CD4-positive, alpha-beta T cell treated with Interleukin-1 beta for 1 hour (primary cell): ENCODE measurements around the gene CCDC43.
A peak's percentile ranks its signal among the peaks of the same experiment; 100 is the strongest.
"Not testable (repeated sequence)": the region's sequence is repeated elsewhere in the genome, so short reads cannot be mapped to it uniquely, and the experiment has no call there.

ENCODE experiments used
- DNase-seq, 2 donors: peaks; one replicate each; pipeline ENCODE4 v3.0.0-alpha.2; 2020 to 2022

The CCDC43 gene

GRCh38 chr17:44689477-44690217, at the start of gene CCDC43:
TSS of gene CCDC43 (minus strand) at chr17:44689776. CDS start at chr17:44689753, 23 bp downstream.
- peak; percentile 92 for DNase-seq

GRCh38 chr17:44738214-44738906, 48.8 kb upstream of the CCDC43 start:
- no peak for DNase-seq

GRCh38 chr17:44736551-44737240, 47.1 kb upstream of the CCDC43 start:
- DNase-seq = no peak

DNA sequence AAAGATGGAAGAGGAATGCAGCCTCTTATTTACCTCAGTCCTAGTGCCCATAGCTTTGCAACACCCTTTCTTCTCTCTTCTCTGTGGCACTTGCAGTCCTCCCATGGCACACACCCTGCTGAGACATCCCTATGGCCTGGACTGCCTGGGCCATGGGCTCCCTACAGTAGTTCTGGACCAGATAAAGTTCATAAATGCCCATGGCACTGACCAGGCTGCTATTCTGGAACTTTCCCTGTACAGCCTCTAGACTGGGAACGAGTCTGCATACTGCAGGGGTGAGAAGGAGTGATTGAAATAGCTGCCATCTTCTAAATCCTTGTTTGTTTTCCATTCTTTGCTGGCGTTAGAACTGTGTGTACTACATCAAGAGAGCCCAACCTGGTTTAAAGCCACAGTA, 44.7 kb upstream of the CCDC43 start:
- DNase-seq = no peak

DNA sequence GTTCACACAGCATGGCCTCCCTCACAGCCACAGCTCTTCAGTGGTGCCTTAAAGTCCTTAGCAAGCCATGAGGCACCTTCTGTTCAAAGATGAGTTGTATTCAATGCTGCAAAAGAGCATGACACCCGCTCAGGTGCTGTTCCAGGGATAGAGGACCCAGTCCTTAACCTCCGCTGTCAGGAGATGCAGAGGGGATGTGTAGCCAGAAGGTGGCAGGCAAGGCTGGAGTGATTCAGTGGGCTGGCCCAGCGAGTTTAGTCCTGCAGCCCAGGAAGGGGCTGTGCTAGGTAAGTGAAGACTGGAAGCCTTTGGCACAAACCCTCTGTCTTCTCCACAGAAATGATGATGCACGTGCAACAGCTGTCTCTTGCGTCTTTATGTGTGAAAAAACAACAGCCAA, 44.2 kb upstream of the CCDC43 start:
- no peak for DNase-seq

GRCh38 chr17:44726121-44726520, 36.5 kb upstream of the CCDC43 start:
- DNase-seq = not testable (repeated sequence)

DNA sequence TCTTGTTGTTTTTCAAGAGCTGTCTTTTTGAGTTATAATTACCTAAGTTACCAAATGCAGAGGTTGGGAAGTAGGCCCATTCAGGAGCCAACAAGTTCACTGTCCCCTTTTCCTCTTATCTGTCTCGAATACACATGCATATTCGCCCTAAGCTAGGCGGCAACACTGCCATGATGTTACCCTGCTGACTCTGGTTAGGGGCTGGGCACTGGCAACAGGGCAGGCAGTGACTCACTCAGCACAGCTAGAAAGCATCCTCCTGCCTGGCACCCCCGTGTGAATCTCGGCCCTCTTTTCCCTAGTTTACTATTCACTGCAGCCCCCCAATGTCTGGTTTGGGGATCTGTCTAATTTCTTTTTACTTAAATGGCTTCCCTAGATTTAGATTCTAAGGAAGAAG, 32.7 kb upstream of the CCDC43 start:
- no peak for DNase-seq

DNA sequence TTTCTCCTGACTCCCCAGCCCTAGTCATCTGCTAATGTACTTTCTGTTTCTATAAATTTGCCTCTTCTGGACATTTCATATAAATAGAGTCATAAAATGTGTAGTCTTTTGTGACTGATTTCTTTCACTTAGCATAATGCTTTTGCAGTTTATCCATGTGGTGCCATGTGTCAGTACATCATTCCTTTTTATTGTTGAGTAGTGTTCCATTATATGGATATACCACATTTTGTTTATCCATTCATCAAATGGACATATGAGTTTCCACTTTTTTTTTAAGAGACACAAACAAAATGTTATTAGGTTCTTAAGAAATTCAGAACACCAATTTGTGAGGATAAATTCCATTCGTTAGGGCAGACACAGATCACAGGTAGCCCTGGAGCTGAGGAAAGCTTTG, 29.9 kb upstream of the CCDC43 start:
- DNase-seq = no peak

DNA sequence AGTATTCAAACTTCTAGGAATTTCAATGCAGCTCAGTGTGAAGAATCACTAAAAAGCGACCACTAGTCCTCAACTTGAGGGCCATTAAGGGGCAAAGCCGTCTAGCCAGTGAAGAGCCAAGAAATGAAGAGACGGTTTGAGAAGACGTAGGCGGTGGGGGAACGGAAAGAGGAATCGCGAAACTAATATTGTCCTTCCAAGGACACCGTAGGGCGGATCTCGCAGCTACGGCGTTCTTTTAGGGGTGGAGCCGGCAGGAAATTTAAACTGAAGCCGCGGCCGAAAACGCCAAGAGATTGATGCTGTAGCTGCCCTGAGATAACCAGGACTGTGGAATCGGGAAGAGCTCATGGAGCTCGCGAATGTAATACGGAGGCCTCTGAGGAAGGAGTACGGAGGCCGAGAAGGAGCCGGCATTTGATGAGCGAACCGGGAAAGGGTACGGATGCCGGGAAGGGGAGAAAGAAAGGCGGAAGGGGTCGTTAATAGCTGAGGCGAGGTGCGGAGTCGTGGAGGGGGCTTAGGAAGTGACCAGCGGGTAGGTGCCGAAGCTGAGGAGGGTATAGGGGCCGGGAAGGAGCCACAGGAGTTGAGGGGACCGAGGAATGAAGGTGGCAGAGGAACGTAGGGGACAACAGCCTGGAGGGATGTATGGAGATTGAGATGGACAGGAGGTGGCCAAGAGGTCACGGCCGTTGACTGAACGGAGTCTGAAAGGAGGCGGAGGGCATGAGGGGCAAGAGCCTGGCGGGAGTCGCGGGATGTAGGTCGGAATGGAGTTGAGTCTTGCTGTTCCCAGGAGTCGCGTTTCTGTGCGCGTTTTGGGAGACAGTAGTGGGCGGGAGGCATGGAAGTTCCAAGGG, 19.1 kb upstream of the CCDC43 start, which contains the start of gene DBF4B:
DBF4B (plus strand) TSS at position 265 of the 863 bp plus-strand sequence; CDS start at position 421, 156 bp downstream.
- DNase-seq = peak; percentile 84 to 89

- DNase-seq = no peak
These were observed 18.3 kb upstream of the CCDC43 start for GRCh38 chr17:44707755-44708400.

DNA sequence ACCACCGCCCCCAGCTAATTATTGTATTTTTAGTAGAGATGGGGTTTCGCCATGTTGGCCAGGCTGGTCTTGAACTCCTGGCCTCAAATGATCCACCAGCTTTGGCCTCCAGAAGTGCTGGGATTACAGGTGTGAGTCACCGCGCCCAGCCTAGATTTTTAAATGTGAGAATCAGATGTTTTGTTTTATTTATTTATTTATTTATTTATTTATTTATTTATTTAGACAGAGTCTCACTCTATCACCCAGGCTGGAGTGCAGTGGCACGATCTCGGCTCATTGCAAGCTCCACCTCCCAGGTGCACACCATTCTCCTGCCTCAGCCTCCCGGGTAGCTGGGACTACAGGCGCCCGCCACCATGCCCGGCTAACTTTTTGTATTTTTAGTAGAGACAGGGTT, 10.7 kb upstream of the CCDC43 start:
- DNase-seq = not testable (repeated sequence)

DNA sequence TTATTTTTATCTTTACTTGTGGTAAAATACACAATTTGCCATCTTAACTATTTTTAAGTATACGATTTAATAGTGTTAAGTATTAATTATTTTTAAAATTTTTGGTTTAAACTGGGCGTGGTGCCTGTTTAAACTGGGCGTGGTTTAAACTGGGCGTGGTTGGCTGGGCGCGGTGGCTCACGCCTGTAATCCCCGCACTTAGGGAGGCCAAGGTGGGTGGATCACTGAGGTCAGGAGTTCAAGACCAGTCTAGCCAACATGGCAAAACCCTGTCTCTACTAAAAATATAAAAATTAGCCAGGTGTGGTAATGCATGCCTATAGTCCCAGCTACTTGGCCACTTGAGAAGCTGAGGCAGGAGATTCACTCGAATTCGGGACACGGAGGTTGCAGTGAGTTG, 4.0 kb upstream of the CCDC43 start:
- DNase-seq = no peak

DNA sequence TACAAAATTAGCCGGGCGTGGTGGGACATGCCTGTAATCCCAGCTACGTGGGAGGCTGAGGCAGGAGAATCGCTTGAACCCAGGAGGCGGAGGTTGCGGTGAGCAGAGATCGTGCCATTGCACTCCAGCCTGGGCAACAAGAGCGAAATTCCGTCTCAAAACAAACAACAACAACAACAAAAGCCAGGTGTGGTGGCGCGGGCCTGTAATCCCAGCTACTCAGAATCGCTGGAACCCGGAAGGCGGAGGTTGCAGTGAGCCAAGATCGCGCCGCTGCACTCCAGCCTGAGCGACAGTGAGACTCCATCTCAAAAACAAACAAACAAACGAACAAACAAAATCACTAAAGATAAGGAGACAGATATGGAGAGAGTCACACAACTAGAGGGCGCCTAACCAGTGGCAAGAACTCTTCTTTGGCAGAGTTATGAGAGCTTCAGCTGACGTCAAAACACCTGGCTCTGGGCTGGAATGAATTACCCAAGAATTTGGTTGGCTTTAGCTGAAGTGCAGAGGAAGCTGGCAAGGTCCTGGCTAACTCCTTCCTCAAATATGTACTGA, 1.2 kb upstream of the CCDC43 start:
- DNase-seq = peak in 1 of 2 donors; percentile 15

DNA sequence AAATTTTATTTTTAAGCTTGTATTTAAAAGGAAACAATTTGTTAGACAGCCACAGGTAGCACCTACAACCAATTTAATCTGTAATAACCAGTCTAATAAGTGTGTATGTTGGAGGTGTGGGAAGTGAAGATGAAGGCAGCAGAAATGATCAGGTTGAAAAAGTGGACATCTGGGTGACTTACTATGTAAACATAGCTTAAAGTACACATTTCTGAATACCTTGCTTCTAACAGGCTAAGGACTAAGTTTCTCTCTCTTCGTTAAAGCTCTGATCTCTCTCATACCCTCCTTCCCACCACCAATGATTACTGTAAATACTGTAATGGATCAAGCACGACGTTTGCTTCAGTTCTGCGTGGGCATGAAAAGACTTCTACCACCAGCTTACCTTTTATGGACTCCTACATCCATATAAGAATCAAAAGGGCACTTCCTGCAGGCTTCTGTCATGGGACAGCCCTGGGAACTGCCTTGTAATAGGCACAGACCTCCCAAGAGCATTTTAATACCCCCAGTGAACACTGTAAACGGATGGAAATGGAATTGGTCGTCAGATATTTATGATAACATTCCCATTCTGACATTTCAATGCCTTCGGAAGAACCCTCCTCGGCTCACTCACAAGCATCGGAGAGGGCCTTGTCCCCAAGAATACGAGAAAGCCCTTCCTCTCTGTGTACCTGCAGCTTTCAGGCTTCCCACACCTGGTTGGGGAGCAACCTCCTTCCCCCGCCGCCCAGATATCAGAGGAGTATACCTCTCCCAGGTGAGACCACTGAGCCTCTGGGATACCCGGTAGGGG, 700 bp downstream of the CCDC43 start:
- no peak for DNase-seq

GRCh38 chr17:44688200-44688599, 1.4 kb downstream of the CCDC43 start:
- DNase-seq = no peak

GRCh38 chr17:44687756-44688155, 1.8 kb downstream of the CCDC43 start:
- DNase-seq = no peak

GRCh38 chr17:44683303-44683702, 6.3 kb downstream of the CCDC43 start:
- not testable (repeated sequence) for DNase-seq

DNA sequence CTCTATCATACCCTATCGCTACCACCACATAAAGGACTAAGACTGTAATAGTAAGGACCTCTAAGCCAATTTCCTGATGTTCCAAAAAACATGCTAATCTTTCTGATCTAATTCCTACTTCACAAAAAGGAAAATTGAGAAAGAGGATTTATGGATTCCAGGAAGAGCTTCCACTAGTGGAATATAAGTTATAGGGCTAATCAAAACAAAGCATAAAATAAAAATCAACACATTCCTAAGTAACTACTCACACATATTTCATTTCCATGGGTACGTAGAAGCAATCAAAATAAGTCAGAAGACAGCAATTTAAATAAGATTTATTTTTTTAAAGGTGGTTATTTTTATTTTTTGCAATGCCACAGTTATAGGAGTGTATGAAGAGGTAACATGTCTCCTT, 12.4 kb downstream of the CCDC43 start:
- DNase-seq = no peak

DNA sequence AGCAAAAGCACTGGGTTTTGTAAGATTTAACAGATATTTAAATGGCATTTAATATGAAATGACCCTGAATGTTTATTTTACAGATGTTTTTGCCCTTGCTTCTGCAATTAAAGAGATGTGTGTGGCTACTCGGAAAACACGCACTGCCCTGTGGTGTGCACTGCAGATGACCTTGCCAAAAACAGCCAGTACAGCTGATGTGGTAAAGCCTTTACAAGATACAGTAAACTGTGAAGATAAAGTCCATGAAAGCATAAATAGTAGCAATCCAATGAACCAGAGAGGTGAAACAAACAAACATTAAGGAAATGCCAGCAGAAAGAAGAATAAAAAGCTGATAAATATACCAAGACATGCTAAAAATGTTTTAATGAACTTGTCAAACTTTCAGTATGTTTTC, 15.7 kb downstream of the CCDC43 start:
- DNase-seq = no peak

DNA sequence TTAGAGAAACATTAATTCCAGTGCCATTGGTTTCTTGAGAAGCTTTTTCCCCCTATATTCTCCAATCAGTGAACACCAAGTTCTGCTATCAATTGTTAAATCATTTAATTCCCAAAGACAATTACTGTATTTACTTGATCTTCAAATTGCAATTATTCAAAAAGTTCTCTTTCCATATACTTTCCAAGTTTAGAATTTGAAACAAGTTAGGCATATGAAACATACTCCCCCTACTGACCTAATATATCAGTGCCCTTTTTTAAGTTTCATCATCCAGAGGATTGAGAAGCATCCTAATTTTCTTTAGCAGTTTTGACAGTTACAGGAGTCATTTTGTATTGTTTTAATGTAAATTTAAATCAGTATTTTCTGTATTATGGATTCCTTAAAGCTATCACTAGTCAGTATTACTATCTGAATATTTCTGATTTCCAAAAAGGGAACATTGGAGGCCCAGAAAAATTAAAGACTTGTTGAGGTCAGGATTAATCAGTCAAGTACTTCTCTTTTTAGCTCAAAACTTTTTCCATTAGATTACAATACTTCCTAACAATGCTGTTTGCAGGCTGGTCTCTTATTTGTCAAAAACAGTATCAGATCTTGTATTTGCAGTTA, 17.0 kb downstream of the CCDC43 start:
- DNase-seq = no peak

DNA sequence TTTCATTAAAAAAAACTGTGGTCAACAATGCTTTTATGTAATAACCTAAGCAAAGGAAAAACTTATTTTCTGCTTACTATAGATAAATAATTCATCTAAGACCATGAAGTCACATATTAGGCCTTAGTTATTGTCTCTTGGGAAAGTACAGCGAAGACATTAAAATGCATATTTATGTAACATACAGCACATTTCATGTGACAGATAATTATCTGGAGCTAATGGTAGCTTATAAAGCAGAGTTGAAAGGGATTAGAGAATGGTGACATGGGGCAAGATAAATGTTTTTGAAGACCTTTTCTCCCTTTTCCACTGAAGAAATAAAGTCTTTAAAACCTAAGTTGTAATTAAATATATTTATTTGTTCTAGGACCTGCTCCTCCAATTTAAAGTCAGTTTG, 23.6 kb downstream of the CCDC43 start:
- DNase-seq = no peak
